ENCODE data around the gene XAGE5. TPM values are rescaled to one million over a fixed set of nuclear protein-coding genes. Genes with fewer than 3 reads are reported as not detected.
"Not testable (repeated sequence)": the region's sequence is repeated elsewhere in the genome, so short reads cannot be mapped to it uniquely, and the experiment has no call there.

XAGE5 gene, protein sequence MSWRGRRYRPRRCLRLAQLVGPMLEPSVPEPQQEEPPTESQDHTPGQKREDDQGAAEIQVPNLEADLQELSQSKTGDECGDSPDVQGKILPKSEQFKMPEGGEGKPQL
- not detected in 2 replicates for total RNA-seq (2014; rRNA removed; shearing (Covaris generic))
- polyA plus RNA-seq (2016; fragmentation: Nextera tagmentation; extraction: Ambion mirVana), result not detected in 2 replicates
- long read RNA-seq, result 0 reads

DNA sequence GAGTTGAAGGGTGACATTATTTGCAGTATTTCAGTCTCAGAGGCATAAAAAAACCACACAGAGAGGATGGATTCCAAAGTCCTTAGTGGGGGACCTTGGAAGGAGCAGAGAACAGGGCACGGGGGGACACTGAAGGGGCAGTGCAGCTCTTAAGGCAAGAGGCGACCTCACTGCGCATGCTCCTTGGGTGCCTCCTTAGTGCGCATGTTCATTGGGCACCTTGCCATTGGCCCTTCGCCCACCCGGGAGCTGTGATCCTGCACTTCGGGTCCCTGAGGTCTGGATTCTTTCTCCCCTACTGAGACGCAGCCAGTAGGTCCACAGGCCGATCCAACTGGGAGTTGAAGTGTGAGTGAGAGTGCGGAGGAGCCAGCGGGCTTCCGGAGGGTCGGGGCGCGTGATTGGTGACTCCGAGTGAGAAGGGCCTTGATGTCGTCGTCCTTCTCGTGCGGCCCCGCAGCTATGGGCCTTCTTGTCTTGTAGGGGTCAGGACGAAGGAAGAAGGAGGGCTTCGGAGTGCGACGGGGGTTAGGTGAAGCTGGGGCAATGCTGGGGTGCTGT lies at the start of gene XAGE5:
Gene XAGE5, plus strand, starts transcription at position 223 of the 561 bp plus-strand sequence. CDS start 1,280 bp downstream, outside the sequence.
- H3K9me3 Mint-ChIP-seq, result no peaks in the 10 kb centered on the region
- no peaks in the 10 kb centered on the region for H3K27me3 Mint-ChIP-seq (ENCODE audit: insufficient read depth, low read depth, poor library complexity)
- ATAC-seq (no peak), DNase-seq (ENCODE audit: low spot score) (no peak)
- TF ChIP-seq, protein P1, sequence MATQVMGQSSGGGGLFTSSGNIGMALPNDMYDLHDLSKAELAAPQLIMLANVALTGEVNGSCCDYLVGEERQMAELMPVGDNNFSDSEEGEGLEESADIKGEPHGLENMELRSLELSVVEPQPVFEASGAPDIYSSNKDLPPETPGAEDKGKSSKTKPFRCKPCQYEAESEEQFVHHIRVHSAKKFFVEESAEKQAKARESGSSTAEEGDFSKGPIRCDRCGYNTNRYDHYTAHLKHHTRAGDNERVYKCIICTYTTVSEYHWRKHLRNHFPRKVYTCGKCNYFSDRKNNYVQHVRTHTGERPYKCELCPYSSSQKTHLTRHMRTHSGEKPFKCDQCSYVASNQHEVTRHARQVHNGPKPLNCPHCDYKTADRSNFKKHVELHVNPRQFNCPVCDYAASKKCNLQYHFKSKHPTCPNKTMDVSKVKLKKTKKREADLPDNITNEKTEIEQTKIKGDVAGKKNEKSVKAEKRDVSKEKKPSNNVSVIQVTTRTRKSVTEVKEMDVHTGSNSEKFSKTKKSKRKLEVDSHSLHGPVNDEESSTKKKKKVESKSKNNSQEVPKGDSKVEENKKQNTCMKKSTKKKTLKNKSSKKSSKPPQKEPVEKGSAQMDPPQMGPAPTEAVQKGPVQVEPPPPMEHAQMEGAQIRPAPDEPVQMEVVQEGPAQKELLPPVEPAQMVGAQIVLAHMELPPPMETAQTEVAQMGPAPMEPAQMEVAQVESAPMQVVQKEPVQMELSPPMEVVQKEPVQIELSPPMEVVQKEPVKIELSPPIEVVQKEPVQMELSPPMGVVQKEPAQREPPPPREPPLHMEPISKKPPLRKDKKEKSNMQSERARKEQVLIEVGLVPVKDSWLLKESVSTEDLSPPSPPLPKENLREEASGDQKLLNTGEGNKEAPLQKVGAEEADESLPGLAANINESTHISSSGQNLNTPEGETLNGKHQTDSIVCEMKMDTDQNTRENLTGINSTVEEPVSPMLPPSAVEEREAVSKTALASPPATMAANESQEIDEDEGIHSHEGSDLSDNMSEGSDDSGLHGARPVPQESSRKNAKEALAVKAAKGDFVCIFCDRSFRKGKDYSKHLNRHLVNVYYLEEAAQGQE (IDR thresholded peaks at IDR 0.05; ENCODE audit: unreplicated experiment), result no peak
- no peak for TF ChIP-seq ZNF331 (CRISPR knock-in tag; IDR thresholded peaks at IDR 0.05; ENCODE audit: low read depth)
- H3K4me3 Mint-ChIP-seq, result no peak within 1 kb of the TSS
- H3K4me1 Mint-ChIP-seq, result no peaks in the 10 kb centered on the region
- Histone ChIP-seq H3K9me2 (ENCODE audit: insufficient read depth) (no peaks in the 10 kb centered on the region), H3K79me2 (replicated peaks; ENCODE audit: insufficient read depth) (no peaks in the 10 kb centered on the region), H2AFZ (no peak within 1 kb of the TSS), H3K4me2 (no peak within 1 kb of the TSS), H3K4me3 (no peak within 1 kb of the TSS), H3K27me3 (ENCODE audit: insufficient read depth) (no peaks in the 10 kb centered on the region), H4K20me1 (replicated peaks; ENCODE audit: insufficient read depth) (no peaks in the 10 kb centered on the region), H3K27ac (ENCODE audit: low read depth) (no peak within 1 kb of the TSS), H3K4me1 (ENCODE audit: insufficient read depth) (no peaks in the 10 kb centered on the region), H3F3A (replicated peaks; ENCODE audit: low read depth) (no peaks in the 10 kb centered on the region), H3K36me3 (ENCODE audit: insufficient read depth) (no peaks in the 10 kb centered on the region)
- H3K27ac Mint-ChIP-seq, result no peak within 1 kb of the TSS
- H3K36me3 Mint-ChIP-seq (ENCODE audit: low read depth), result no peaks in the 10 kb centered on the region

DNA sequence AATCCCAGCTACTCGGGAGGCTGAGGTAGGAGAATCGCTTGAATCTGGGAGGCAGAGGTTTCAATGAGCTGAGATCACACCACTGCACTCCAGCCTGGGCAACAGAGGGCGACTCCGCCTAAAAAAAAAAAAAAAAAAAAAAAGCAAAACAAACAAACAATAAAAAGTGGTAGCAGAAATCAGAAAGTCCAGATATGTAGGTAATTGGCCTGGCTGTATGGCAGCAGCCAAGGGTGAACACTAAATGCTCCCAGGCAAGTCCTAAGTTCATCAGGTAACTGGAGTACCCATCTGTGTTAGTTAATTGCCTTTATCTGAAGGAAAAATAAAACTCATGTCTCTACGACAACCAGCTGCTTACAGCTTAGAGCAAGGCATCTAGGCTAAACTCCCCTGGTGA lies 45.1 kb upstream of the XAGE5 start:
- not testable (repeated sequence) for H3K27me3 Mint-ChIP-seq (ENCODE audit: insufficient read depth, low read depth, poor library complexity); H3K4me1 ChIP-seq (ENCODE audit: insufficient read depth); H3K4me2 ChIP-seq; H3K36me3 ChIP-seq (ENCODE audit: insufficient read depth); H3K27ac Mint-ChIP-seq; H4K20me1 ChIP-seq (replicated peaks; ENCODE audit: insufficient read depth); H3F3A ChIP-seq (replicated peaks; ENCODE audit: low read depth); H2AFZ ChIP-seq; ATAC-seq; H3K4me3 Mint-ChIP-seq; DNase-seq (ENCODE audit: low spot score); H3K36me3 Mint-ChIP-seq (ENCODE audit: low read depth); H3K79me2 ChIP-seq (replicated peaks; ENCODE audit: insufficient read depth); H3K4me1 Mint-ChIP-seq; H3K9me3 Mint-ChIP-seq; H3K9me2 ChIP-seq (ENCODE audit: insufficient read depth); H3K27me3 ChIP-seq (ENCODE audit: insufficient read depth); H3K27ac ChIP-seq (ENCODE audit: low read depth); H3K4me3 ChIP-seq

DNA sequence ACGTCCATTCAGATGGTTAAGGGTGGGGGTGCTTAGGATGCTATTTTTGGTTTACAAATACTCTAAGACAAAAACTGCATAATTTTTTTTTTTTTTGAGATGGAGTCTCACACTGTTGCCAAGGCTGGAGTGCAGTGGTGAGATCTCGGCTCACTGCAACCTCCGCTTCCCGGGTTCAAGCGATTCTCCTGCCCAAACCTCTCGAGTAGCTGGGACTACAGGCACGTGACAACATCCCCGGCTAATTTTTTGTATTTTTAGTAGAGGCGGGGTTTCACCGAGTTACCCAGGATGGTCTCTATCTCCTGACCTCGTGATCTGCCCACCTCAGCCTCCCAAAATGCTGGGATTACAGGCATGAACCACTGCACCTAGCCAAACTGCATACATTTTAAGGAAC lies 37.6 kb upstream of the XAGE5 start:
- H3K27me3 Mint-ChIP-seq (ENCODE audit: insufficient read depth, low read depth, poor library complexity); H3K36me3 Mint-ChIP-seq (ENCODE audit: low read depth); H3K4me3 ChIP-seq; H3K4me1 ChIP-seq (ENCODE audit: insufficient read depth); H2AFZ ChIP-seq; H3F3A ChIP-seq (replicated peaks; ENCODE audit: low read depth); H3K9me2 ChIP-seq (ENCODE audit: insufficient read depth); H3K79me2 ChIP-seq (replicated peaks; ENCODE audit: insufficient read depth); H3K4me2 ChIP-seq; H3K36me3 ChIP-seq (ENCODE audit: insufficient read depth); H3K4me3 Mint-ChIP-seq; H3K4me1 Mint-ChIP-seq; ATAC-seq; H3K9me3 Mint-ChIP-seq; H3K27ac Mint-ChIP-seq; DNase-seq (ENCODE audit: low spot score); H3K27ac ChIP-seq (ENCODE audit: low read depth); H3K27me3 ChIP-seq (ENCODE audit: insufficient read depth); H4K20me1 ChIP-seq (replicated peaks; ENCODE audit: insufficient read depth): not testable (repeated sequence)

DNA sequence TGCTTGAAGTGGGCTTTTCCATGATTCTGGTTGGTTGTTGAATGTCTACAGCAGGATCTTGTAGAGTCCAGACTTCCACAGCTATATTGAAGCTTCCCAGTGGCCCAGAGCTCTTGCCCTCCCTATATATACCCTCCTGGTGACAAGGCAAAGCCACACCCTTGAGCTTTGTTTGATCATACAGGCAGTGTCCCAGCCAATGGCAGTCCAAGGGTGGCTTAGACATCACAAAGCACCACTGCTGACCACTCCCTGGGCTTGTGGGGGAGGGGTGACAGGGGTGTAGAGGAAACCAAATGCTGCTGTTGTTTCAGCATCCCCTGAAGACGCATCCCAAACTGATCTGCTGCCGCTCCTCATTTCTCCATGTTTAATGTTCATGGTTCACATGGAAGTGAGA lies 13.8 kb upstream of the XAGE5 start, which contains the start of gene SPANXN5:
Gene SPANXN5, minus strand, starts transcription at position 101 of the 400 bp plus-strand sequence. Its CDS starts 79 bp downstream, at position 22.
- H3K4me3 Mint-ChIP-seq; DNase-seq (ENCODE audit: low spot score); ATAC-seq; H2AFZ ChIP-seq; H3K36me3 Mint-ChIP-seq (ENCODE audit: low read depth); H3K9me2 ChIP-seq (ENCODE audit: insufficient read depth); H3K36me3 ChIP-seq (ENCODE audit: insufficient read depth); H3K27ac Mint-ChIP-seq; H3K27ac ChIP-seq (ENCODE audit: low read depth); H4K20me1 ChIP-seq (replicated peaks; ENCODE audit: insufficient read depth); H3K4me1 ChIP-seq (ENCODE audit: insufficient read depth); H3K4me1 Mint-ChIP-seq; H3K27me3 ChIP-seq (ENCODE audit: insufficient read depth); H3K4me3 ChIP-seq; H3K79me2 ChIP-seq (replicated peaks; ENCODE audit: insufficient read depth); H3F3A ChIP-seq (replicated peaks; ENCODE audit: low read depth); H3K4me2 ChIP-seq; H3K27me3 Mint-ChIP-seq (ENCODE audit: insufficient read depth, low read depth, poor library complexity); H3K9me3 Mint-ChIP-seq: not testable (repeated sequence)

DNA sequence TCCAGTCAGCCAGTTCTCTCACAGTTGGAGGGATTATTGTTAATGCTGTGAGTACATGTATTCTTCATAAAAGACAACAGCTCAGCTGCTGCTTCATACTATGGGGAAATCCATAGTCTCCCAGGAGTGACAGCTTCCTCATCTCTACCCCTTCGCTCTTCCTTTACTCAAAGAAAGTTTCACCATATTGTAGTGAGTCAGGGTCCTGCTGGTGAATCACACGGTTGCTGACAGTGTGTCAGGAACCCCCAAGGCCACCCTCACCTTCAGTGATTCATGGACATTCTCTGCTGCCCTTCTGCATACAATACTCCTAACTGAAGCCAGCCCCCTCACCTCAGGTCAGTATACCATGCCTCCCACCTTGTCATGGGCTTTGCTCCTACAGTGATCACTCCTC lies 6.2 kb upstream of the XAGE5 start:
- H3K27me3 ChIP-seq (ENCODE audit: insufficient read depth); H3K27me3 Mint-ChIP-seq (ENCODE audit: insufficient read depth, low read depth, poor library complexity); H3K4me2 ChIP-seq; H3K79me2 ChIP-seq (replicated peaks; ENCODE audit: insufficient read depth); H3K4me3 Mint-ChIP-seq; H3K4me3 ChIP-seq; H3K4me1 Mint-ChIP-seq; H3K36me3 Mint-ChIP-seq (ENCODE audit: low read depth); DNase-seq (ENCODE audit: low spot score); H3K27ac ChIP-seq (ENCODE audit: low read depth); H3K27ac Mint-ChIP-seq; H3K36me3 ChIP-seq (ENCODE audit: insufficient read depth); H3K9me3 Mint-ChIP-seq; H3K4me1 ChIP-seq (ENCODE audit: insufficient read depth); H4K20me1 ChIP-seq (replicated peaks; ENCODE audit: insufficient read depth); H2AFZ ChIP-seq; ATAC-seq; H3K9me2 ChIP-seq (ENCODE audit: insufficient read depth); H3F3A ChIP-seq (replicated peaks; ENCODE audit: low read depth): not testable (repeated sequence)

All from GM23338 (cell line).